Fibroblast of skin of left biceps (primary cell): ENCODE results near the gene HMX1.

Experiments
- DNase-seq, 2 experiments: peaks; one replicate each; pipeline ENCODE4 v3.0.0-alpha.2; 2013; ENCODE audit warnings: low read depth in 2 of 2

Gene HMX1

GRCh38 chr4:8871417-8872401, at the start of gene HMX1:
HMX1 (minus strand) TSS chr4:8871839; CDS start chr4:8871614, 225 bp downstream.
- DNase-seq: no peak

- DNase-seq: no peak
Observed at GRCh38 chr4:8920969-8921368, 49.3 kb upstream of the HMX1 start.

- no peak for DNase-seq
Observed at GRCh38 chr4:8920289-8920965, 48.8 kb upstream of the HMX1 start.

- DNase-seq: no peak
Observed at GRCh38 chr4:8919651-8920288, 48.1 kb upstream of the HMX1 start.

- DNase-seq: no peak
Observed at GRCh38 chr4:8917868-8918783, 46.5 kb upstream of the HMX1 start.

DNA sequence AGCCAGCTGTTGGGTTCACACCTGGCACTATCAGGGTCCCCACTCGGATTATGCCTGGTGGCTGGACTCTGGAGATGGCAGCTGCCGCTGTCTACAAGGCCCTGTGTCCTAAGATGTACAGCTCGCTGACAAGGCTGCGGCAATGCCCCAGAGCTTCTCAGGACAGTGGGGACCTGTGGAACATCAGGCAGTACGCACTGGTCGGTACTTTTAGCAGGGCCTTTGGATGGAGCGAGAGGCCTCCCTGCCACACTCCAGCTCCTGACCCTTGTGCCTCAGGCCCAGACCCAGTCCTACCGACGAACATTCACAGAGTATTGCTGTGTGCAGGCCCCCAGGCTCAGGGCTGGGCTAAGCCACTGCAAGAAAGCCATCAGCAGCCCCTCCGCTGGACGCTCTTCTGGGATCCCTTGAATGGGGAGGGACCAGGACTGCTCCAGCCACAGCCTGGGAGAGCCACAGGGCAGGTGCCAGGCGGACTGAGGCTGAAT, 45.7 kb upstream of the HMX1 start:
- no peak for DNase-seq

DNA sequence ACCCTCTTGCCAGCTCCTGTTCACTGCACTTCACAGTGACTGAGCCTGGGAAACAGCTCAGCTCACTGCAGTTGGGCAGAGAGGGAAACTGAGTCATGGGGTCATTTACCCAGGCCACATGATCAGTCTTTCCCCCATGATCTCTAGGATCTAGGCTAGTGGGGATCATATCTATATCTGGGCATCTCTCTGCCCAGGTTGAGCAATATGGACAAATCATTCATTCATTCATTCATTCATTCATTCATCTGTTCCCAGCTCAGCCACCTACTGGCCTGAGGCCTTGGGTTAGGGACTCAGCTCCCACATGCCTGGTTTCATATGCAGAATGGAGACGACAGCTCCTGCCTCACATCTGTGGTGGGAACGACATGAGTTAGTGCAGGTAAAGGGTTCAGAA, 45.3 kb upstream of the HMX1 start:
- no peak for DNase-seq

DNA sequence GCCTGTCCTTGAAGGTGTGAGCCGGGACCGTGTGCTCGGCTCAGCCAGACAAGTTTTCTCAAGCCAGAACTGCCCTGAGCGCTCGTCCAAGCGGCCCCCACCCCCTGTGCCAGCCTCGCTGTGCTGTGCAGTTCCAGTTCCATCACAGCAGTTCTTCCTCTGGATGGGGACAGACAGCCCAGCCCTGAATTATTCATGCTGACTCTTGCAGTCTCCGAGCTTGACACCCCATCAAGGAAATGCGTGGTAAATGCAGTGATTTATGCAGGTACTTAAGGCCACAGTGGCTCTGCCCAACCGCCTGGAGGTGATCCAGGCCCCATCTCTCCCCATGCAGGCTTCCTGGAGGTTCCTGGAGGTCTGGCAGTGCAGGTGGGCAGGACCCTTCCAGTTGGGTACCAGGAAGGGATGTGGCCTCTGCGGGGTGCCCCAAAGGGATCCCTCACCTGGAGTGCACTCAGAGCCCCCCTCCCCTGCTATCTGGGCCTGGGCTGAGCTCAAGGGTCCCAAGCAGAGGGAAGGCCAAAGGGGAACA, 44.8 kb upstream of the HMX1 start:
- no peak for DNase-seq

GRCh38 chr4:8915201-8916200, 43.9 kb upstream of the HMX1 start:
- no peak for DNase-seq

DNA sequence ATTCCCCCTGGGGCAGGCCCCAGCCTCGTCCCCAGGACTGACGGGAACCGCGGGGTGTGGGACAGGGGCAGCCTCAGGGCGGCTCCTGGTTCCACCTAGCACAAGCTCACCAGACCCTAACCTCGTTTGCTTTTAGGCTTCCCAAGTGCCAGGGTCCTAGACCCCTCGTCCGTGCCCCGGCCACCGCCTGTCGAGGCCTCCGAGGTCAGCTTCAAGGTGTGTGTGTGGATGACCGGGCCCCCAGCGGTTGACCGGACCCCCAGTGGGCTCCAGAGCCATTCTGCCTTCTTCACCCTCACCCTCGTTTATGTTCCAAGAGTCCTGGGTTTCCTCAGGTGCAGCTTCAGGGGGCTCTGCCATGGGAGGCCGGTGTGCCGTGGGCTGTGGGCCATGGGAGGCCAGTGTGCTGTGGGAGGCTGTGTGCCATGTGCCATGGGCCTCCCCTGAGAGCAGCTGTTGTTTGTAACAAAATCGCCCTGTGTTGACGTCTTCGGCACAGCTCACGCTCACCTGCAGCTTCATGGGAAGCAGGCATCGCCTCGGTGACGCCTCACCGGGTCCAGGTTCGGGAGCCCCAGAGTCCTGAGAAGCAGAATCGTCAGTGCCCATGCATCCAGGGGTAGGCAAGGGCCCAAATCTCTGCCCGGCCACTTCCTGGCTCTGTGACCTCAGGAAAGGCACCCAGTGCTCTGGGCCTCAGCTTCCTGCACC, 43.0 kb upstream of the HMX1 start:
- no peak for DNase-seq

GRCh38 chr4:8913858-8914460, 42.3 kb upstream of the HMX1 start:
- no peak for DNase-seq

- no peak for DNase-seq
Observed at GRCh38 chr4:8913121-8913857, 41.6 kb upstream of the HMX1 start.

DNA sequence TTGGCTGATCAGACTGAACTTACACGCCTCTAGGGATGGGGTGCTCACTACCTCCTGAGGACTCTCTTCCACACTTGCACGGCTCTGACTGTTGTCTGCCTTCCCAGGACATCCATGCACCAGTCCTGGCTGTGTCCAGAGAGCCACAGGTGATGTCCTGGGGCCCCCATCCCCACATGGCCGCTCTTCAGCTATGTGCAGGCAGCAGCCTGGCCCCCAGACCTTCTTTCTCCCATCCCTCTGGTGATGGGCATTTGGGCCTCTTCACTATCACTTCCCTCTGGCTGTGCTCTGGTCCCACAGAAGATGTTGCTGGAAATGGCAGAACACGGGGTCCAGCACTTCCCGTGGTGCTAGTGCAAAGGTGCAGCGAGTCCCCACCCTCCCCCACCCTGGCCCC, 40.9 kb upstream of the HMX1 start:
- no peak for DNase-seq

- no peak for DNase-seq
Observed at GRCh38 chr4:8912089-8912455, 40.4 kb upstream of the HMX1 start.

GRCh38 chr4:8911316-8912088, 39.9 kb upstream of the HMX1 start:
- DNase-seq: no peak

- no peak for DNase-seq
Observed at GRCh38 chr4:8910822-8911315, 39.2 kb upstream of the HMX1 start.
